ENCODE measurements around the gene CAD.

The CAD gene

GRCh38 chr2:27198627-27199026, 18.5 kb upstream of the CAD start:
- DNase-seq (ENCODE audit: low spot score) = no peak

- no peak for DNase-seq (ENCODE audit: low spot score)
These were observed 17.9 kb upstream of the CAD start for GRCh38 chr2:27199241-27199640.

GRCh38 chr2:27201675-27202074, 15.5 kb upstream of the CAD start:
- no peak for DNase-seq (ENCODE audit: low spot score)

- DNase-seq (ENCODE audit: low spot score) = no peak
These were observed 14.3 kb upstream of the CAD start for GRCh38 chr2:27202854-27203253.

DNA sequence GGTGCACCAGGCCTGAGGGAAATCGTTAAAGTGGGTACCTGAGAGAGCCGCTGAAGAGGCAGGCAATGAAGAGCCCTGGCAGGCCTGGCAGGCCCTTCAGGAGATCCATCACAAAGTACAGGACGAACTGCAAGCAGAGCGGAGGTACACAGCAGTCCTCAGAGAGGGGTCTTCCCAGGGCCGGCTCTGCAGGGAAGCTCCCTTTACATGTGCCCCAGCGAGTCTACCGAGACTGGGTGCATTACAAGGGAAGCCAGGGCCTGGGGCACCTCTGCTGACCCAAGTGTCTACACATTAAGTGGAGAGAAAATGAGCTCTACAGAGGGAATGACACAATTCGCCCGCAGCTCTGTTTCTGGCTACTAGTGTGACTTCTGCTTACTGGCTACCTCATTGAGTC, 13.4 kb upstream of the CAD start:
- DNase-seq (ENCODE audit: low spot score) = no peak

DNA sequence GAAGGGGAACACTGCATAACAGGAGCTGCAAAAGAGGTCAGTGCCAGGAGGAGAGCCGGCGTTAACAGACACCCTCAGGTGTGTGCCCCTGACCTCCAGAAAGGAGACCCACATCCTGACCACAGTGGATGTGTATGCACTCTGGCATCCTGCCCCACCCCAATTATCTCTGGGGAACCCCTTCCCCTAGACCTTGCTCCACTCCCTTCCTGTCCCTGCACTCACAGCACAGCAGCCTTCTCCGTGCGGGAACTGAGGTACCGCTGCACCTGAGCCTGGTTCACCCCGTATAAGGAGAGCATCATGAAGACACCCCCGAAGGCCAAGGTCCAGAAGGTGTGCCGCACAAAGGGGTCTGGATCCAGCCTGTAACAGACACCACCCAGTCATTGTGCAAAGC, 12.6 kb upstream of the CAD start:
- no peak for DNase-seq (ENCODE audit: low spot score)

DNA sequence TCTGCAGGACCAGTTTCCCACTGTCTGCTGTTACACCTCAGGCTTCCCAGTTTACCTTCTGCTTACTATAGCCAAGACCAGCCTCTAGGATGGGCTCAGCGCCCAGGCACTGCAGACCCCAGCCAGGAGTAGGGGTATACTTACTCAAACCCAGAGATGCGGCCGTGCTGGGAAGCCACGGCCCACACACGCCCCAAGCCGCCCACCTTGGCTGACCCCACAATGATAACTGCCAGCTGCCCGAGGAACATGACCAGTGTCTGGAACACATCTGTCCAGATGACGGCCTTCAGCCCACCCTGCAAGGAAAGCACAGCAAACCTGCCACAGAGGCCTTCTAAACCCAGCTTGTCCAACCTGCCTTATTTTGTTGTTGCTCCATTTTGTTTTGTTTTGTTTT, 12.0 kb upstream of the CAD start:
- no peak for DNase-seq (ENCODE audit: low spot score)

- DNase-seq (ENCODE audit: low spot score) = no peak
These were observed 10.8 kb upstream of the CAD start for GRCh38 chr2:27206346-27206745.

- no peak for DNase-seq (ENCODE audit: low spot score)
These were observed 8.6 kb upstream of the CAD start for GRCh38 chr2:27208486-27209050.

- no peak for DNase-seq (ENCODE audit: low spot score)
These were observed 7.4 kb upstream of the CAD start for GRCh38 chr2:27209621-27210401.

- no peak for DNase-seq (ENCODE audit: low spot score)
These were observed 5.8 kb upstream of the CAD start for GRCh38 chr2:27211241-27211942.

- peak; percentile 92 for DNase-seq (ENCODE audit: low spot score)
These were observed 5.1 kb upstream of the CAD start, which contains the start of the genes ATRAID and SLC5A6 for GRCh38 chr2:27211943-27212625. TSS of gene ATRAID (plus strand) at chr2:27212041. CDS start at chr2:27212369, 328 bp downstream. TSS of gene SLC5A6 (minus strand) at chr2:27212268. CDS start at chr2:27207650, 4,618 bp downstream.

DNA sequence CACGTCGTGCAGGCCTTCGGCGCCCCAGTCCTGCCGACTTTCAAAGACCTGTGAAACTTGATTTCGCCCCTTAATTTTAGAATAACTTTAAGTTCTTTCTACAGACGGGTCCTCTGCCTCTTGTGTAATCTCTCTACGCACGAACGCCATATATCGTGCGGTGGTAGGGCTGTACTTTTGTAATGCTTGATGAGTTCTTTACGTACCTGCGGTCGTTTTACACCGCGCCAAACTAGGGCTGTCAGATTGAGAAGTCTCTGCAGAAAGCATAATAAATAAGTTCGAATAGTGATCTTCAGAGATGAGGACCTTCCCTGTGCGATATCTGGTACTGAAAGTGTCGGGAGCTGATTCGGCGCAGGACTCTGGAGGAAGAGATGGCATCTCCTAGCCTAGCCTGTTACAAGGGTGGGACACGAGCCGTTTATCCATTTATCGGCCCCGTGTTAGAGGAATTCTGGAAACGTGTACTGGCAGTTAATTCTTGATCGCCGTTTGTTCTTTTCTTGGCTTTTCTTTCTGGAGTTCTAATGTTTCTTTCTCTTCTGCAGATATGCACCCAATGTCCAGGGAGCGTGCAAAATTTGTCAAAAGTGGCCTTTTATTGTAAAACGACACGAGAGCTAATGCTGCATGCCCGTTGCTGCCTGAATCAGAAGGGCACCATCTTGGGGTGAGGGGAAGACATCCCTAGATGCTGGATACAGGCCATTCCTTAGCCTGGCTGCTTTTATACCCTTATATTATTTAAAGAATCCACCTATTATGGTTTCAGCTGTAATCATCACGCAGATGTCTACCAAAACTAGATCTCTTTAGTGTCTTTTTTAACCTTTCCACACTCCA, 4.3 kb upstream of the CAD start:
- DNase-seq (ENCODE audit: low spot score) = peak; percentile 3

DNA sequence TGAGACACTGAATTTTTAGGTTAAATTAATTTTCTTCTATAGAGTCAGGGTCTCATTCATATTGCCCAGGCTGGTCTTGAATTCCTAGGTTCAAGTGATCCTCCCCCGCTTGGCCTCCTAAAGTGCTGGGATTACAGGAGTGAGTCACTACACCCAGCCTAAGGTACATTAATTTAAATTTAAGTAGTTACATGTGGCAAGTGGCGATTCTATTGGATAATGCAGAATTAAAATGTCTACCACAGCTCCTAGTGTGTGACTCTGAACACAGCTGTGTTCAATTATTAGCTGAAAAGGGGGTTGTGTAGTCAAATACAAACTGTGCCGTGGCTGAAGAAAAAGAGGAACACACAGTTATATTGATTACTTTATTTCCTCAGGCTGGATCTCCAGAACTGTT, 2.2 kb upstream of the CAD start:
- DNase-seq (ENCODE audit: low spot score) = no peak

DNA sequence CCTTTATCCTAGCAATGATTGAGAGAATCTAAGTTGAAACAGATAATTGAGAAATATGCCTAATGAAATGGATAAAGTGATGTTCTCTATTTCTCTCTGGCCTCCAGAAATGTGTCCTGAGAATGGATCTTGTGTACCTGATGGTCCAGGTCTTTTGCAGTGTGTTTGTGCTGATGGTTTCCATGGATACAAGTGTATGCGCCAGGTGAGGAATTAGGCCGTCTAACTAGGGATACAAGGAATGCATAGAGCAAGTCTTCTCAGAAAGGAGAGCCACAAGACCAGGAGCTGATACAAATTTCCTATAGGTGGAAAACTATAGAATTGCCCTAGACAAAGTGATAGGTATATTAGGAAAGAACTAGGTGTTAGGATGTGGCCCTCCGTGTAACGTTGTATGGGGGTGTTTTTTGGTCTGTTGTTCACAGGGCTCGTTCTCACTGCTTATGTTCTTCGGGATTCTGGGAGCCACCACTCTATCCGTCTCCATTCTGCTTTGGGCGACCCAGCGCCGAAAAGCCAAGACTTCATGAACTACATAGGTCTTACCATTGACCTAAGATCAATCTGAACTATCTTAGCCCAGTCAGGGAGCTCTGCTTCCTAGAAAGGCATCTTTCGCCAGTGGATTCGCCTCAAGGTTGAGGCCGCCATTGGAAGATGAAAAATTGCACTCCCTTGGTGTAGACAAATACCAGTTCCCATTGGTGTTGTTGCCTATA, 592 bp upstream of the CAD start:
- no peak for DNase-seq (ENCODE audit: low spot score)

- DNase-seq (ENCODE audit: low spot score) = no peak
These were observed 1.4 kb downstream of the CAD start for GRCh38 chr2:27218614-27219013.

GRCh38 chr2:27219091-27219490, 1.9 kb downstream of the CAD start:
- DNase-seq (ENCODE audit: low spot score) = no peak

DNA sequence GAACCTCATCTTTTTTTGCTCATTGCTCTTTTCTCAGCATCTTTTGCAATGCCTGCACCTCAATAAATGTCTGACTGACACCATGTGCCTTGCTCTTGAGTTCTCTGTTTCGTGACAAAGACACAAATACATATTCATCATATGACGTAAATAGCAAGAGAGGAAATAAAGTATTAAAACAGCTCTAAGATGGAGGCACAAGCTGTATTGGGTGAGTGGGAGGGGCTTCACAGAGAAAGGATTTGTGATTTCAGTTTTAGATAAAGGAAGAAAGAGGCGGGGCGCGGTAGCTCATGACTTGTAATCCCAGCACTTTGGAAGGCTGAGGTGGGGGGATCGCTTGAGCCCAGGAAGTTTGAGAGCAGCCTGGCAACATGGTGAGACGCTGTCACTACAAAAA, 2.9 kb downstream of the CAD start:
- no peak for DNase-seq (ENCODE audit: low spot score)

- DNase-seq (ENCODE audit: low spot score) = no peak
These were observed 4.0 kb downstream of the CAD start for GRCh38 chr2:27221166-27221565.

- no peak for DNase-seq (ENCODE audit: low spot score)
These were observed 5.2 kb downstream of the CAD start for GRCh38 chr2:27222407-27222806.

- DNase-seq (ENCODE audit: low spot score) = no peak
These were observed 6.2 kb downstream of the CAD start for GRCh38 chr2:27223416-27223815.
